PC-9 (cell line): ENCODE results near the gene RAE1.

Experiments
- EZH2 ChIP-seq: fragments of 200-600 bp; sonication (generic); IDR thresholded peaks from 2 replicates; pipeline ENCODE4 v1.8.0; 2017; ENCODE audit warnings: antibody characterized with exemption, low read depth
- TF ChIP-seq, protein P1 (sequence below): fragments of 200-600 bp; sonication (generic); conservative IDR thresholded peaks from 2 replicates; pipeline ENCODE4 v1.6.1; 2017; ENCODE audit warnings: mixed run types, antibody characterized with exemption, mild to moderate bottlenecking, moderate library complexity

DNA sequence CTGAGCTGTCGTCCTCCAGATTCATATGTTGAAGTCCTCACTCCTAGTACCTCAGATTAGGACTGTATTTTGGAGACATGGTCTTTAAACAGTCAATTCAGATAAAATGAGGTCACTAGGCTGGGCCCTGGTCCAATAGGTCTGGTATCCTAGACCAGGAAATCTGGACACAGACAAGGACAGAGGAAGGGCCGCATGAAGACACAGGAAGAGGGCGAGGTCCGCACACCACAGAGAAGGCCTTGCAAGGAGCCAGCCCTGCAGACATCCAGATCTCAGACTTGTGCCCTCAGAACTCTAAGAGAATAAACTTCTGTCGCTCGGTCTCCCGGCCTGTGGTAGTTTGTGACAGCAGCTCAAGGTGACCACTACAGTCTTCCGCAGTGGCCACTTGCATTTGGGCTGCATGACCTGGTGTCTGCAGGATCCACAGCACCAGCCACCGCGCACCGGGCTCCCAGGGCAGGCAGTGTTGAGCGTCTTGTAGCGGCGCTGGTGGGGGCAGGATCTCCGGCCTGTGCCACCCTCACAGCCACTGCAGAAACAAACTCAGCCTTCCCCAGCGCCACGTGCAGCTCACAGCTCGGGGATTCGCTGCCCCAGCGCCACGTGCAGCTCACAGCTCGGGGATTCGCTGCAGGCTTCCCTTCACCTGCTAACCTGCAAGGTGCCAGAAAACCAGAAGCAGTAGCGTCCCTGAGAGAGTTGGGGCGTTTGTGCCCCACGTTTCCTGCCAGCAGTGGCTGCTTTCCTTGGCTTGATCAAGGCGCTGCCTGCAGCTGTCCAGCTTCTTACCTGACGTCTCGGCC lies 34.1 kb downstream of the RAE1 start:
- TF ChIP-seq EZH2: no peak
- TF ChIP-seq, protein P1, sequence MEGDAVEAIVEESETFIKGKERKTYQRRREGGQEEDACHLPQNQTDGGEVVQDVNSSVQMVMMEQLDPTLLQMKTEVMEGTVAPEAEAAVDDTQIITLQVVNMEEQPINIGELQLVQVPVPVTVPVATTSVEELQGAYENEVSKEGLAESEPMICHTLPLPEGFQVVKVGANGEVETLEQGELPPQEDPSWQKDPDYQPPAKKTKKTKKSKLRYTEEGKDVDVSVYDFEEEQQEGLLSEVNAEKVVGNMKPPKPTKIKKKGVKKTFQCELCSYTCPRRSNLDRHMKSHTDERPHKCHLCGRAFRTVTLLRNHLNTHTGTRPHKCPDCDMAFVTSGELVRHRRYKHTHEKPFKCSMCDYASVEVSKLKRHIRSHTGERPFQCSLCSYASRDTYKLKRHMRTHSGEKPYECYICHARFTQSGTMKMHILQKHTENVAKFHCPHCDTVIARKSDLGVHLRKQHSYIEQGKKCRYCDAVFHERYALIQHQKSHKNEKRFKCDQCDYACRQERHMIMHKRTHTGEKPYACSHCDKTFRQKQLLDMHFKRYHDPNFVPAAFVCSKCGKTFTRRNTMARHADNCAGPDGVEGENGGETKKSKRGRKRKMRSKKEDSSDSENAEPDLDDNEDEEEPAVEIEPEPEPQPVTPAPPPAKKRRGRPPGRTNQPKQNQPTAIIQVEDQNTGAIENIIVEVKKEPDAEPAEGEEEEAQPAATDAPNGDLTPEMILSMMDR: no peak
